Measurements from ENCODE around the gene COL6A2.
"Not testable (repeated sequence)": the region's sequence is repeated elsewhere in the genome, so short reads cannot be mapped to it uniquely, and the experiment has no call there.

Gene COL6A2

GRCh38 chr21:46082713-46082962 lies 15.3 kb upstream of the COL6A2 start:
- no peaks in the 10 kb centered on the region for H3K9me3 ChIP-seq (ENCODE audit: low read length)
- no peak overlapping the region for H3K27ac ChIP-seq (ENCODE audit: low read depth, low read length)
- H3K27me3 ChIP-seq (ENCODE audit: control insufficient read depth in 1 of 2, insufficient read depth in 2 of 2, low read length in 2 of 2) = no peaks in the 10 kb centered on the region
- no peak overlapping the region for H3K9ac ChIP-seq (ENCODE audit: low read length)
- no peak overlapping the region for H3K4me3 ChIP-seq (ENCODE audit: low read depth in 1 of 2, low read length in 2 of 2)
- no peaks in the 10 kb centered on the region for H3K36me3 ChIP-seq (ENCODE audit: insufficient read depth, low read length)
- peaks cover 26% of the 10 kb centered on the region for H3K4me1 ChIP-seq (ENCODE audit: insufficient read depth, low read length)

- no peak overlapping the region for H3K9ac ChIP-seq (ENCODE audit: low read length)
- peak overlapping the region; percentile 2 for H3K27ac ChIP-seq (ENCODE audit: low read depth, low read length)
- no peaks in the 10 kb centered on the region for H3K27me3 ChIP-seq (ENCODE audit: control insufficient read depth in 1 of 2, insufficient read depth in 2 of 2, low read length in 2 of 2)
- no peaks in the 10 kb centered on the region for H3K36me3 ChIP-seq (ENCODE audit: insufficient read depth, low read length)
- H3K9me3 ChIP-seq (ENCODE audit: low read length) = no peaks in the 10 kb centered on the region
- H3K4me3 ChIP-seq (ENCODE audit: low read depth in 1 of 2, low read length in 2 of 2) = no peak overlapping the region
- peaks cover 26% of the 10 kb centered on the region for H3K4me1 ChIP-seq (ENCODE audit: insufficient read depth, low read length)
Measured at GRCh38 chr21:46082963-46083790, 14.7 kb upstream of the COL6A2 start.

GRCh38 chr21:46083791-46084561 lies 13.9 kb upstream of the COL6A2 start:
- H3K4me3 ChIP-seq (ENCODE audit: low read depth in 1 of 2, low read length in 2 of 2) = no peak overlapping the region
- peak overlapping the region; percentile 2 for H3K27ac ChIP-seq (ENCODE audit: low read depth, low read length)
- H3K9me3 ChIP-seq (ENCODE audit: low read length) = no peaks in the 10 kb centered on the region
- H3K9ac ChIP-seq (ENCODE audit: low read length) = no peak overlapping the region
- no peaks in the 10 kb centered on the region for H3K27me3 ChIP-seq (ENCODE audit: control insufficient read depth in 1 of 2, insufficient read depth in 2 of 2, low read length in 2 of 2)
- no peaks in the 10 kb centered on the region for H3K36me3 ChIP-seq (ENCODE audit: insufficient read depth, low read length)
- H3K4me1 ChIP-seq (ENCODE audit: insufficient read depth, low read length) = peaks cover 22% of the 10 kb centered on the region

- no peaks in the 10 kb centered on the region for H3K27me3 ChIP-seq (ENCODE audit: control insufficient read depth in 1 of 2, insufficient read depth in 2 of 2, low read length in 2 of 2)
- H3K4me3 ChIP-seq (ENCODE audit: low read depth in 1 of 2, low read length in 2 of 2) = no peak overlapping the region
- H3K4me1 ChIP-seq (ENCODE audit: insufficient read depth, low read length) = peaks cover 20% of the 10 kb centered on the region
- no peak overlapping the region for H3K27ac ChIP-seq (ENCODE audit: low read depth, low read length)
- H3K9me3 ChIP-seq (ENCODE audit: low read length) = no peaks in the 10 kb centered on the region
- H3K9ac ChIP-seq (ENCODE audit: low read length) = no peak overlapping the region
- no peaks in the 10 kb centered on the region for H3K36me3 ChIP-seq (ENCODE audit: insufficient read depth, low read length)
Measured at GRCh38 chr21:46084709-46085108, 13.2 kb upstream of the COL6A2 start.

GRCh38 chr21:46085259-46085658 lies 12.7 kb upstream of the COL6A2 start:
- not testable (repeated sequence) for H3K27ac ChIP-seq (ENCODE audit: low read depth, low read length); H3K9ac ChIP-seq (ENCODE audit: low read length); H3K36me3 ChIP-seq (ENCODE audit: insufficient read depth, low read length); H3K9me3 ChIP-seq (ENCODE audit: low read length); H3K27me3 ChIP-seq (ENCODE audit: control insufficient read depth in 1 of 2, insufficient read depth in 2 of 2, low read length in 2 of 2); H3K4me3 ChIP-seq (ENCODE audit: low read depth in 1 of 2, low read length in 2 of 2)
- H3K4me1 ChIP-seq (ENCODE audit: insufficient read depth, low read length) = peaks cover 15% of the 10 kb centered on the region

- Histone ChIP-seq H3K27ac (ENCODE audit: low read depth, low read length) (no peak overlapping the region), H3K36me3 (ENCODE audit: insufficient read depth, low read length) (no peaks in the 10 kb centered on the region), H3K27me3 (ENCODE audit: control insufficient read depth in 1 of 2, insufficient read depth in 2 of 2, low read length in 2 of 2) (no peaks in the 10 kb centered on the region), H3K9ac (ENCODE audit: low read length) (no peak overlapping the region), H3K4me1 (ENCODE audit: insufficient read depth, low read length) (peaks cover 22% of the 10 kb centered on the region), H3K9me3 (ENCODE audit: low read length) (no peaks in the 10 kb centered on the region), H3K4me3 (ENCODE audit: low read depth in 1 of 2, low read length in 2 of 2) (no peak overlapping the region)
Measured at GRCh38 chr21:46087641-46088040, 10.3 kb upstream of the COL6A2 start.

GRCh38 chr21:46088189-46088588 lies 9.7 kb upstream of the COL6A2 start:
- Histone ChIP-seq H3K4me1 (ENCODE audit: insufficient read depth, low read length) (peaks cover 28% of the 10 kb centered on the region), H3K36me3 (ENCODE audit: insufficient read depth, low read length) (no peaks in the 10 kb centered on the region), H3K9ac (ENCODE audit: low read length) (no peak overlapping the region), H3K4me3 (ENCODE audit: low read depth in 1 of 2, low read length in 2 of 2) (no peak overlapping the region), H3K27me3 (ENCODE audit: control insufficient read depth in 1 of 2, insufficient read depth in 2 of 2, low read length in 2 of 2) (no peaks in the 10 kb centered on the region), H3K9me3 (ENCODE audit: low read length) (no peaks in the 10 kb centered on the region), H3K27ac (ENCODE audit: low read depth, low read length) (no peak overlapping the region)

GRCh38 chr21:46089285-46089684 lies 8.6 kb upstream of the COL6A2 start:
- no peak overlapping the region for H3K9ac ChIP-seq (ENCODE audit: low read length)
- H3K27me3 ChIP-seq (ENCODE audit: control insufficient read depth in 1 of 2, insufficient read depth in 2 of 2, low read length in 2 of 2) = no peaks in the 10 kb centered on the region
- no peaks in the 10 kb centered on the region for H3K9me3 ChIP-seq (ENCODE audit: low read length)
- no peak overlapping the region for H3K27ac ChIP-seq (ENCODE audit: low read depth, low read length)
- peaks cover 39% of the 10 kb centered on the region for H3K4me1 ChIP-seq (ENCODE audit: insufficient read depth, low read length)
- no peak overlapping the region for H3K4me3 ChIP-seq (ENCODE audit: low read depth in 1 of 2, low read length in 2 of 2)
- H3K36me3 ChIP-seq (ENCODE audit: insufficient read depth, low read length) = no peaks in the 10 kb centered on the region

- no peak overlapping the region for H3K9ac ChIP-seq (ENCODE audit: low read length)
- peaks cover 55% of the 10 kb centered on the region for H3K4me1 ChIP-seq (ENCODE audit: insufficient read depth, low read length)
- H3K36me3 ChIP-seq (ENCODE audit: insufficient read depth, low read length) = no peaks in the 10 kb centered on the region
- H3K27me3 ChIP-seq (ENCODE audit: control insufficient read depth in 1 of 2, insufficient read depth in 2 of 2, low read length in 2 of 2) = no peaks in the 10 kb centered on the region
- H3K27ac ChIP-seq (ENCODE audit: low read depth, low read length) = peak overlapping the region; percentile 93
- H3K9me3 ChIP-seq (ENCODE audit: low read length) = no peaks in the 10 kb centered on the region
- H3K4me3 ChIP-seq (ENCODE audit: low read depth in 1 of 2, low read length in 2 of 2) = no peak overlapping the region
Measured at GRCh38 chr21:46091118-46091517, 6.8 kb upstream of the COL6A2 start.

GRCh38 chr21:46091631-46092025 lies 6.3 kb upstream of the COL6A2 start:
- Histone ChIP-seq H3K27me3 (ENCODE audit: control insufficient read depth in 1 of 2, insufficient read depth in 2 of 2, low read length in 2 of 2) (no peaks in the 10 kb centered on the region), H3K36me3 (ENCODE audit: insufficient read depth, low read length) (no peaks in the 10 kb centered on the region), H3K4me3 (ENCODE audit: low read depth in 1 of 2, low read length in 2 of 2) (peak overlapping the region in 1 of 2 donors; percentile 33), H3K9ac (ENCODE audit: low read length) (peak overlapping the region; percentile 57), H3K9me3 (ENCODE audit: low read length) (no peaks in the 10 kb centered on the region), H3K27ac (ENCODE audit: low read depth, low read length) (peak overlapping the region; percentile 93), H3K4me1 (ENCODE audit: insufficient read depth, low read length) (peaks cover 60% of the 10 kb centered on the region)

- H3K27me3 ChIP-seq (ENCODE audit: control insufficient read depth in 1 of 2, insufficient read depth in 2 of 2, low read length in 2 of 2) = no peaks in the 10 kb centered on the region
- H3K27ac ChIP-seq (ENCODE audit: low read depth, low read length) = peak overlapping the region; percentile 93
- peak overlapping the region in 1 of 2 donors; percentile 33 for H3K4me3 ChIP-seq (ENCODE audit: low read depth in 1 of 2, low read length in 2 of 2)
- H3K9ac ChIP-seq (ENCODE audit: low read length) = peak overlapping the region; percentile 57
- no peaks in the 10 kb centered on the region for H3K9me3 ChIP-seq (ENCODE audit: low read length)
- H3K4me1 ChIP-seq (ENCODE audit: insufficient read depth, low read length) = peaks cover 65% of the 10 kb centered on the region
- no peaks in the 10 kb centered on the region for H3K36me3 ChIP-seq (ENCODE audit: insufficient read depth, low read length)
Measured at GRCh38 chr21:46092026-46092764, 5.7 kb upstream of the COL6A2 start.

Measured in muscle layer of colon (tissue), 2 donors.